ENCODE results near the gene PRPS2. TPM values are rescaled to one million over a fixed set of nuclear protein-coding genes. Genes with fewer than 3 reads are reported as not detected.

The PRPS2 gene
- polyA plus RNA-seq, 3 donors = 8.2 to 19.6 (median 17.3) TPM

- Histone ChIP-seq H3K27ac (ENCODE audit: low read depth in 1 of 2, low read length in 2 of 2) (no peak overlapping the region), H3K27me3 (ENCODE audit: control insufficient read depth in 2 of 2, insufficient read depth in 2 of 2, low read length in 2 of 2) (peaks cover 0 to 6% of the 10 kb centered on the region in 2 donors), H3K36me3 (replicated peaks in 1 of 2; ENCODE audit: control insufficient read depth in 1 of 2, insufficient read depth in 2 of 2, low read length in 2 of 2) (peaks cover 10 to 34% of the 10 kb centered on the region in 2 donors), H3K9ac (ENCODE audit: insufficient read depth, low read length, poor library complexity, severe bottlenecking) (no peak overlapping the region), H3K4me3 (replicated peaks in 1 of 3; ENCODE audit: low read depth in 2 of 3, low read length in 3 of 3) (no peak overlapping the region), H4K20me1 (ENCODE audit: insufficient read depth, low read length) (no peaks in the 10 kb centered on the region), H3K9me3 (replicated peaks in 1 of 2; ENCODE audit: control insufficient read depth in 1 of 2, insufficient read depth in 1 of 2, low read length in 2 of 2) (no peaks in the 10 kb centered on the region), H3K4me1 (ENCODE audit: control insufficient read depth in 1 of 2, insufficient read depth in 2 of 2, low read length in 2 of 2) (no peaks in the 10 kb centered on the region), H3K4me2 (replicated peaks; ENCODE audit: extremely low read depth, low read length, poor library complexity, severe bottlenecking) (no peak overlapping the region), H3K79me2 (ENCODE audit: insufficient read depth, low read length) (no peaks in the 10 kb centered on the region), H2AFZ (ENCODE audit: insufficient read depth, low read depth, low read length, poor library complexity, severe bottlenecking) (no peak overlapping the region)
- peaks cover 0 to 16% (median 2%) of the 10 kb centered on the region in 3 donors for H3K27me3 Mint-ChIP-seq (ENCODE audit: low read depth in 3 of 3)
- H3K36me3 Mint-ChIP-seq = peaks cover 18% of the 10 kb centered on the region in 2 donors
- no peak for DNase-seq
- intact Hi-C loops (cut with micrococcal nuclease) = loop anchor here (5.0 kb wide), 2 partner anchors 81 to 86 kb away; no protein-coding TSS in a partner anchor
- WGBS (ENCODE audit: insufficient coverage) = 21% methylated on average over 5 of the region's 8 CpGs
- TF ChIP-seq CTCF (IDR thresholded peaks at IDR 0.05) = no peak
- peaks cover 13% of the 10 kb centered on the region for H3K4me1 Mint-ChIP-seq
- H3K27ac Mint-ChIP-seq = peak overlapping the region in 2 of 7 donors; percentile 37 to 51
- H3K4me3 Mint-ChIP-seq = no peak overlapping the region
- H3K9me3 Mint-ChIP-seq = no peaks in the 10 kb centered on the region
These were observed 20.4 kb downstream of the PRPS2 start for GRCh38 chrX:12811658-12812057.

GRCh38 chrX:12814420-12814819 lies 23.2 kb downstream of the PRPS2 start:
- peak; percentile 38 to 56 (median 47) for DNase-seq
- no peaks in the 10 kb centered on the region for H3K79me2 ChIP-seq (ENCODE audit: insufficient read depth, low read length)
- peaks cover 0 to 14% (median 2%) of the 10 kb centered on the region in 3 donors for H3K27me3 Mint-ChIP-seq (ENCODE audit: low read depth in 3 of 3)
- peaks cover 0 to 1% (median 0%) of the 10 kb centered on the region in 7 donors for H3K9me3 Mint-ChIP-seq
- no peaks in the 10 kb centered on the region for H3K9me3 ChIP-seq (replicated peaks in 1 of 2; ENCODE audit: control insufficient read depth in 1 of 2, insufficient read depth in 1 of 2, low read length in 2 of 2)
- H2AFZ ChIP-seq (ENCODE audit: insufficient read depth, low read depth, low read length, poor library complexity, severe bottlenecking) = no peak overlapping the region
- peaks cover 7 to 16% of the 10 kb centered on the region in 2 donors for H3K36me3 ChIP-seq (replicated peaks in 1 of 2; ENCODE audit: control insufficient read depth in 1 of 2, insufficient read depth in 2 of 2, low read length in 2 of 2)
- H4K20me1 ChIP-seq (ENCODE audit: insufficient read depth, low read length) = no peaks in the 10 kb centered on the region
- intact Hi-C loops (cut with micrococcal nuclease) = loop anchor here (5.0 kb wide), 2 partner anchors 78 to 83 kb away; no protein-coding TSS in a partner anchor
- peaks cover 7 to 9% of the 10 kb centered on the region in 2 donors for H3K36me3 Mint-ChIP-seq
- H3K4me1 ChIP-seq (ENCODE audit: control insufficient read depth in 1 of 2, insufficient read depth in 2 of 2, low read length in 2 of 2) = peaks cover 2 to 5% of the 10 kb centered on the region in 2 donors
- H3K4me1 Mint-ChIP-seq = peaks cover 18% of the 10 kb centered on the region
- H3K4me3 Mint-ChIP-seq = no peak overlapping the region
- H3K27ac ChIP-seq (ENCODE audit: low read depth in 1 of 2, low read length in 2 of 2) = no peak overlapping the region
- H3K27ac Mint-ChIP-seq = no peak overlapping the region
- H3K9ac ChIP-seq (ENCODE audit: insufficient read depth, low read length, poor library complexity, severe bottlenecking) = no peak overlapping the region
- no CpG with 5 or more reads among the region's 4 CpGs for WGBS (ENCODE audit: insufficient coverage)
- H3K27me3 ChIP-seq (ENCODE audit: control insufficient read depth in 2 of 2, insufficient read depth in 2 of 2, low read length in 2 of 2) = peaks cover 0 to 9% of the 10 kb centered on the region in 2 donors
- H3K4me3 ChIP-seq (replicated peaks in 1 of 3; ENCODE audit: low read depth in 2 of 3, low read length in 3 of 3) = no peak overlapping the region
- TF ChIP-seq CTCF (IDR thresholded peaks at IDR 0.05) = peak; percentile 59
- H3K4me2 ChIP-seq (replicated peaks; ENCODE audit: extremely low read depth, low read length, poor library complexity, severe bottlenecking) = no peak overlapping the region
